ENCODE measurements around the gene METRN. TPM values are rescaled to one million over a fixed set of nuclear protein-coding genes. Genes with fewer than 3 reads are reported as not detected.

METRN gene
- total RNA-seq, 1 experiment from 2014 or later, result 69.5 TPM

DNA sequence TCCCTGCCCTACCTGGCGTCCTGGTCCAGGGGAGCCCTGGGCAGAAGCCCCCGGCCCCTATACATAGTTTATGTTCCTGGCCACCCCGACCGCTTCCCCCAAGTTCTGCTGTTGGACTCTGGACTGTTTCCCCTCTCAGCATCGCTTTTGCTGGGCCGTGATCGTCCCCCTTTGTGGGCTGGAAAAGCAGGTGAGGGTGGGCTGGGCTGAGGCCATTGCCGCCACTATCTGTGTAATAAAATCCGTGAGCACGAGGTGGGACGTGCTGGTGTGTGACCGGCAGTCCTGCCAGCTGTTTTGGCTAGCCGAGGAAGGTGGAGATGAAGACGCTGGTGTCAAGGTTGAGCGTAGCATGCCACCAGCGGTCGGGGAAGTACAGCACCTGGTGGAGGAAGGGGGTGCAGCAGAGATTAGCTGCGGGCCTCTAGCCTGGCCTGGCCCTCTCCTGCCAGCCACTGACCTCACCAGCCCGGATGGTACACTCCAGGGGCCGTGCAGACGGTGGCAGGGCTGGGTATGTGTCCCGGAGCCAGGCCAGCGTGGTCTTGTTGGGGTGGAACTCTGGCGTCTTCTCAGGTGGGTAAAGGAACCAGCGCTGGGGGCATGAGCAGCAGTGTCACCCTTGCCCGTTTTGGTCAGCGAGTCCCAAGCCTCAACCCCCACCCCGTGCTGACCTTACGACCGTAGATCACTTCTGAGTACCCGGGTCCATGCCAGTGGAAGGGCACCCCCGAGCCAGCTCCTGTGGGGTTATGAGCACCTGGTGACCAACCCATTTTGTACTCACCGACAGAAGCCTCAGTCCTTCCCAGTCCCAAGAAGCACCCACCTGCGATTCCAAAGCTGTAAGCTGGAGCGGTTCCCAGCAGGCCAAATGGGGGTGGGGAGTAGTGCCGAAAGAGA, 32.2 kb upstream of the METRN start:
- POLR2A ChIA-PET, result interaction anchor here (0.7 to 2.9 kb wide), 11 partner anchors 7 to 155 kb away, joined by 3 to 32 read pairs (median 6); partner anchors contain the start of genes ANTKMT, CAPN15 and WDR24
- TF ChIP-seq, protein P1, sequence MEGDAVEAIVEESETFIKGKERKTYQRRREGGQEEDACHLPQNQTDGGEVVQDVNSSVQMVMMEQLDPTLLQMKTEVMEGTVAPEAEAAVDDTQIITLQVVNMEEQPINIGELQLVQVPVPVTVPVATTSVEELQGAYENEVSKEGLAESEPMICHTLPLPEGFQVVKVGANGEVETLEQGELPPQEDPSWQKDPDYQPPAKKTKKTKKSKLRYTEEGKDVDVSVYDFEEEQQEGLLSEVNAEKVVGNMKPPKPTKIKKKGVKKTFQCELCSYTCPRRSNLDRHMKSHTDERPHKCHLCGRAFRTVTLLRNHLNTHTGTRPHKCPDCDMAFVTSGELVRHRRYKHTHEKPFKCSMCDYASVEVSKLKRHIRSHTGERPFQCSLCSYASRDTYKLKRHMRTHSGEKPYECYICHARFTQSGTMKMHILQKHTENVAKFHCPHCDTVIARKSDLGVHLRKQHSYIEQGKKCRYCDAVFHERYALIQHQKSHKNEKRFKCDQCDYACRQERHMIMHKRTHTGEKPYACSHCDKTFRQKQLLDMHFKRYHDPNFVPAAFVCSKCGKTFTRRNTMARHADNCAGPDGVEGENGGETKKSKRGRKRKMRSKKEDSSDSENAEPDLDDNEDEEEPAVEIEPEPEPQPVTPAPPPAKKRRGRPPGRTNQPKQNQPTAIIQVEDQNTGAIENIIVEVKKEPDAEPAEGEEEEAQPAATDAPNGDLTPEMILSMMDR (IDR thresholded peaks at IDR 0.05; ENCODE audit: unreplicated experiment), result no peak
- Mint-ChIP-seq H3K27me3 (ENCODE audit: insufficient read depth, unreplicated experiment) (no peaks in the 10 kb centered on the region), H3K4me1 (ENCODE audit: insufficient read depth, unreplicated experiment) (peaks cover 6% of the 10 kb centered on the region), H3K27ac (ENCODE audit: low read depth, unreplicated experiment) (no peak overlapping the region), H3K36me3 (ENCODE audit: insufficient read depth, unreplicated experiment) (peaks cover 59% of the 10 kb centered on the region), H3K9me3 (ENCODE audit: unreplicated experiment) (no peaks in the 10 kb centered on the region), H3K4me3 (ENCODE audit: unreplicated experiment) (peak overlapping the region; percentile 76)
- intact Hi-C loops (cut with micrococcal nuclease), result no loop called here
- no TSS peak for BruUV-seq (replicated peaks)
- DNase-seq (ENCODE audit: unreplicated experiment), result no peak
- CTCF ChIA-PET, result interaction anchor here (0.6 to 1.8 kb wide), 3 partner anchors 15 to 30 kb away, joined by 3 to 9 read pairs (median 5); partner anchors contain the start of gene RHOT2

DNA sequence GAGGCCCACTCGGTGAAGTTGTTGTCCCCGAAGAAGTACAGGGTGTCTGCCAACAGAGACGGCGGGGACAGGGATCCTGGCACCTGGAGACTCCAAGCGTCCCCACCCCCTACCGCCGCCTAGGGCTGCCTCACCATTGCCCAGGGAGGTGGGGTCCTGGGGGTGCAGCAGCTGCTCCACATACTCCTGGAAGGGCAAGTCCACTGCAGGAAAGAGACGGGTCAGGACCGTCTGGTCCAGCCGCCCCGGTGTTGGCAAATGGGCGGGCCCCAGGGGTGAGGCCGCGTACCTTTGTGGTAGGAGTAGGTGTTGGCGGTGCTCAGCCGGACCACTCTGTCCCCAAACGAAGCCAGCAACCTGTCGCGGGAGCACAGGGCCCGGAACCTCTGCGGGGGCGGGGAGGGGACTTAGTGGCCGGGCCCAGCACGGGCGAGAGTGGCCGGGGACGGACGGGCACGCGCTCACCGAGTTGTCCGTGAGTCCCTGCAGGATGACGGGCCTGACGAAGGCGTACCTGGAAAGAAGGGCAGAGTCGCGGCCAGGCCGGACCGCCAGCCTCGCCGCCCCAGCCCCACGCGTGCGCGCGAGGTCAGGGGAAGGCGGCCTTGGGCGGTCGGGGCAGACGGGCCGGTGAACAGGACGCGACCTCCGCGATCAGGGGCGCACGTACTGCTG, 31.4 kb upstream of the METRN start:
- TF ChIP-seq, protein P1 (IDR thresholded peaks at IDR 0.05; ENCODE audit: unreplicated experiment), result no peak
- intact Hi-C loops (cut with micrococcal nuclease), result no loop called here
- POLR2A ChIA-PET, result interaction anchor here (0.7 to 2.9 kb wide), 22 partner anchors 8 to 105 kb away, joined by 3 to 16 read pairs (median 4); partner anchors contain the start of genes ANTKMT, CHTF18, METTL26 and RHBDL1
- peak; percentile 36 for DNase-seq (ENCODE audit: unreplicated experiment)
- Mint-ChIP-seq H3K4me3 (ENCODE audit: unreplicated experiment) (peak overlapping the region; percentile 76), H3K4me1 (ENCODE audit: insufficient read depth, unreplicated experiment) (peaks cover 6% of the 10 kb centered on the region), H3K36me3 (ENCODE audit: insufficient read depth, unreplicated experiment) (peaks cover 61% of the 10 kb centered on the region), H3K9me3 (ENCODE audit: unreplicated experiment) (no peaks in the 10 kb centered on the region), H3K27me3 (ENCODE audit: insufficient read depth, unreplicated experiment) (no peaks in the 10 kb centered on the region), H3K27ac (ENCODE audit: low read depth, unreplicated experiment) (peak overlapping the region; percentile 61)
- CTCF ChIA-PET, result interaction anchor here (0.6 kb wide), 1 partner anchor 31 kb away, joined by 3 read pairs; no protein-coding TSS in a partner anchor
- BruUV-seq (replicated peaks), result no TSS peak

DNA sequence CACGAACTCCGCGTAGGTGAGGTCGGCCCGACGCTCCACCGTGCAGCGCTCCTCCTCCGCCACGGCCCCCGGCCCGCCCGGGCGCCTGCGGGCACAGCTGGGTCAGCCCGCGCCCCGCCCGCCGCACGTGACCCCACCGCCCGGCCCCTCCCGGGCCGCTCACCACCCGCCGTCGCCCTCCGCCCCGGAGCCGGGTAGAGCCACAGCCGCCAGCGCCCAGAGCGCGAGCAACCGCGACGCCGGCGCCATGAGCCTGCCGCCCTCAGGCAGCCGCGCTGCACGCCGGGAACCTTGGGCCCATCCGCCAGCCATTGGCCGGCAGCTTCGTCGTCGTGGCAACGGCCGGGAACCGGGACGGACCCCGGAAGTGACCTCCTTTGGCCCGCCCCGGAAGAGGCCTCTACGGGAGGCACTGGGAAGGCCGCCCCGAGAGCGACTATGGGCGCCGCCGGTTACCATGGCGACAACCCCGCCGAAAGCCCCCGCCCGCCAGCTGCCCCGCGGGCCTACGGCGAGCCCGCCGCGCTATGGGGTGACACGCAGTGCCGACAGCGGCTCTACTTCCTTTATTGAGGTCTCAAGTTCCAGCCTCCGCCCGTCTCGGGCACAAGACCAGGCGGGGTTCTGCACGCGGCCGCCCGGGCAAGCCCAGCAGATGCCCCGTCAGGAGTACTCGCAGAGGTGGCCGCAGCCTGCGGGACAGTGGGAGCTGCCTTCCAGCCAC, 30.7 kb upstream of the METRN start, which contains the start of gene JMJD8:
JMJD8 (minus strand) TSS at position 264 of the 724 bp plus-strand sequence; CDS start at position 249, 15 bp downstream.
- Mint-ChIP-seq H3K4me1 (ENCODE audit: insufficient read depth, unreplicated experiment) (peaks cover 6% of the 10 kb centered on the region), H3K36me3 (ENCODE audit: insufficient read depth, unreplicated experiment) (peaks cover 62% of the 10 kb centered on the region), H3K4me3 (ENCODE audit: unreplicated experiment) (peak within 1 kb of the TSS; percentile 76), H3K27ac (ENCODE audit: low read depth, unreplicated experiment) (peak within 1 kb of the TSS; percentile 61), H3K9me3 (ENCODE audit: unreplicated experiment) (no peaks in the 10 kb centered on the region), H3K27me3 (ENCODE audit: insufficient read depth, unreplicated experiment) (no peaks in the 10 kb centered on the region)
- CTCF ChIA-PET, result interaction anchor here (0.8 kb wide), 1 partner anchor 31 kb away, joined by 3 read pairs; the partner anchor contains the start of gene METRN
- peak; percentile 95 for DNase-seq (ENCODE audit: unreplicated experiment)
- intact Hi-C loops (cut with micrococcal nuclease), result no loop called here
- POLR2A ChIA-PET, result interaction anchor here (0.6 to 2.9 kb wide), 20 partner anchors 9 to 104 kb away, joined by 3 to 16 read pairs (median 3); partner anchors contain the start of genes ANTKMT, CHTF18, METTL26 and RHBDL1
- no TSS peak for BruUV-seq (replicated peaks)
- TF ChIP-seq, protein P1 (IDR thresholded peaks at IDR 0.05; ENCODE audit: unreplicated experiment), result no peak
